B cell (primary cell): Measurements from ENCODE around the gene SCRT2. TPM values are rescaled to one million over a fixed set of nuclear protein-coding genes. Genes with fewer than 3 reads are reported as not detected.

Experiments used
- ATAC-seq: fragments of 200-7000 bp; cut with Tn5 transposase; one replicate; pipeline ENCODE4 v1.10.0; 2021; ENCODE audit warnings: low read depth, mild to moderate bottlenecking, moderate number of reproducible peaks, moderate library complexity
- CTCF ChIA-PET: fragments of 350-600 bp; sonication (Branson Sonifier 250); formaldehyde crosslinking; loops from one replicate; lab custom pipeline; 2021; ENCODE audit warnings: antibody characterized with exemption, inconsistent platforms; lab: Charles Lee
- POLR2A ChIA-PET: fragments of 350-600 bp; sonication (Branson Sonifier 250); formaldehyde crosslinking; loops from one replicate; lab custom pipeline; 2021; ENCODE audit warnings: antibody characterized with exemption; lab: Charles Lee
- DNase-seq: peaks from one replicate; pipeline ENCODE4 v3.0.0; 2013
- H2AFZ ChIP-seq: 2 replicates; pipeline ENCODE4 v1.6.1; 2012; ENCODE audit warnings: mild to moderate bottlenecking, low read depth, low read length; ENCODE audit not compliant: insufficient read depth, poor library complexity, severe bottlenecking
- H3K27ac ChIP-seq, 2 donors: 1 replicate in 1 of 2; 2 replicates in 1 of 2; pipeline ENCODE4 v1.5.1; 2012 to 2013; ENCODE audit warnings: low read length in 2 of 2, mild to moderate bottlenecking in 2 of 2, moderate library complexity in 1 of 2
- H3K27me3 ChIP-seq, 4 experiments: fragments of 200-600 bp in 1 of 4; sonication (generic) in 1 of 4; replicated peaks in 1 of 4; 1 replicate in 2 of 4; 2 replicates in 2 of 4; pipeline versions ENCODE4 v1.6.1 to v1.7.0; 2013 to 2016; ENCODE audit warnings: low read length in 3 of 4, mild to moderate bottlenecking in 2 of 4, mixed read lengths in 1 of 4, moderate library complexity in 1 of 4; ENCODE audit not compliant: insufficient read depth in 4 of 4, control insufficient read depth in 3 of 4; ENCODE audit errors: control extremely low read depth in 1 of 4
- H3K36me3 ChIP-seq, 2 experiments: replicated peaks in 1 of 2; 1 replicate in 1 of 2; 2 replicates in 1 of 2; pipeline versions ENCODE4 v1.6.1 to v1.7.1; 2013; ENCODE audit warnings: low read length in 1 of 2; ENCODE audit not compliant: insufficient read depth in 2 of 2, control insufficient read depth in 1 of 2; ENCODE audit errors: control extremely low read depth in 1 of 2, extremely low read depth in 1 of 2
- H3K4me1 ChIP-seq, 2 donors: fragments of 200-600 bp in 1 of 2; sonication (generic) in 1 of 2; 1 replicate in 1 of 2; 2 replicates in 1 of 2; pipeline versions ENCODE4 v1.5.1 to v1.6.1; 2013 to 2017; ENCODE audit warnings: low read length in 2 of 2; ENCODE audit not compliant: control insufficient read depth in 2 of 2, insufficient read depth in 2 of 2
- H3K4me2 ChIP-seq: replicated peaks from 2 replicates; pipeline ENCODE3; 2012; ENCODE audit warnings: mild to moderate bottlenecking, low read depth, low read length; ENCODE audit not compliant: poor library complexity, severe bottlenecking
- H3K4me3 ChIP-seq, 5 experiments: fragments of 200-600 bp in 1 of 5; sonication (generic) in 1 of 5; 1 replicate in 3 of 5; 2 replicates in 2 of 5; pipeline versions ENCODE4 v1.5.1 to v1.7.0; 2011 to 2016; ENCODE audit warnings: low read length in 4 of 5, mild to moderate bottlenecking in 4 of 5, low read depth in 2 of 5, control low read depth in 1 of 5, moderate library complexity in 1 of 5; ENCODE audit not compliant: insufficient read depth in 1 of 5; ENCODE audit errors: control extremely low read depth in 1 of 5, extremely low read depth in 1 of 5
- H3K79me2 ChIP-seq: fragments of 200-600 bp; sonication (generic); one replicate; pipeline ENCODE4 v1.6.0; 2016; ENCODE audit warnings: low read length; ENCODE audit not compliant: control insufficient read depth, insufficient read depth
- H3K9ac ChIP-seq: fragments of 200-600 bp; sonication (generic); 2 replicates; pipeline ENCODE4 v1.6.1; 2017; ENCODE audit warnings: mild to moderate bottlenecking, low read length, moderate library complexity
- H3K9me3 ChIP-seq, 3 donors: one replicate each; pipeline versions ENCODE4 v1.6.1 to v1.7.1; 2013; ENCODE audit warnings: low read length in 2 of 3; ENCODE audit not compliant: control insufficient read depth in 2 of 3, insufficient read depth in 1 of 3; ENCODE audit errors: control extremely low read depth in 1 of 3
- H4K20me1 ChIP-seq: 2 replicates; pipeline ENCODE4 v1.6.0; 2012; ENCODE audit warnings: mild to moderate bottlenecking, low read length; ENCODE audit not compliant: insufficient read depth, control insufficient read depth, poor library complexity, severe bottlenecking
- H3K27ac Mint-ChIP-seq: one replicate; pipeline ENCODE4 v1.8.0; 2021; ENCODE audit warnings: mixed read lengths
- H3K27me3 Mint-ChIP-seq: one replicate; pipeline ENCODE4 v1.8.0; 2021; ENCODE audit warnings: mixed read lengths
- H3K4me1 Mint-ChIP-seq: one replicate; pipeline ENCODE4 v1.8.0; 2021; ENCODE audit warnings: mixed read lengths
- H3K4me3 Mint-ChIP-seq: one replicate; pipeline ENCODE4 v1.8.0; 2021; ENCODE audit warnings: mixed read lengths
- H3K9me3 Mint-ChIP-seq: one replicate; pipeline ENCODE4 v1.8.0; 2022; ENCODE audit warnings: mixed read lengths; ENCODE audit not compliant: insufficient read depth
- CTCF ChIP-seq: fragments of 200-600 bp; IDR thresholded peaks from one replicate; pipeline ENCODE4 v1.8.0; 2022; ENCODE audit warnings: antibody characterized with exemption, mild to moderate bottlenecking
- EZH2 ChIP-seq: IDR thresholded peaks from 2 replicates; pipeline ENCODE4 v1.6.1; 2012; ENCODE audit warnings: borderline replicate concordance, low read depth, mild to moderate bottlenecking, moderate library complexity, low read length; ENCODE audit not compliant: insufficient read depth, poor library complexity, severe bottlenecking
- WGBS: methylation state at CpG from one replicate; pipeline ENCODE4 v1.1.5; 2013; ENCODE audit warnings: missing lambda C conversion rate; ENCODE audit not compliant: insufficient coverage; 5-methylcytosine and 5-hydroxymethylcytosine counted together
- intact Hi-C: fragments of 100-400 bp; cut with micrococcal nuclease; formaldehyde crosslinking; loops from one replicate; pipeline ENCODE4 v1.10.0; 2022
- polyA plus RNA-seq: library from polyadenylated mRNA; depleted of rRNA; stranded (reverse); fragments of >200 nt; gene quantifications from 2 replicates; pipeline ENCODE4 v1.2.3, GENCODE V29; 2012
- total RNA-seq, 2 donors: library from RNA; stranded (reverse); fragments of 120-200 nt in 1 of 2; gene quantifications; 1 replicate in 1 of 2; 2 replicates in 1 of 2; pipeline versions ENCODE4 v1.2.3 to v1.2.4, GENCODE V29; 2013 to 2022

SCRT2 gene
- total and polyA plus RNA-seq, 2 donors (not counting 1 experiment from before 2014, with no cell fraction given): not detected

- Histone ChIP-seq H3K9ac (no peak overlapping the region), H4K20me1 (no peaks in the 10 kb centered on the region), H3K9me3 (peaks cover 0 to 9% (median 5%) of the 10 kb centered on the region in 3 donors), H3K4me1 (no peaks in the 10 kb centered on the region), H3K27me3 (peaks cover 0 to 14% (median 3%) of the 10 kb centered on the region in 4 experiments), H3K27ac (no peak overlapping the region), H2AFZ (no peak overlapping the region), H3K79me2 (no peaks in the 10 kb centered on the region), H3K4me3 (no peak overlapping the region), H3K36me3 (no peaks in the 10 kb centered on the region), H3K4me2 (no peak overlapping the region)
- POLR2A ChIA-PET: no interaction called here
- DNase-seq (no peak), ATAC-seq (no peak)
- CTCF ChIA-PET: no interaction called here
- TF ChIP-seq CTCF (no peak), EZH2 (no peak)
- intact Hi-C loops: no loop called here
- Mint-ChIP-seq H3K27ac (no peak overlapping the region), H3K4me1 (no peaks in the 10 kb centered on the region), H3K4me3 (no peak overlapping the region), H3K9me3 (peaks cover 4% of the 10 kb centered on the region), H3K27me3 (peaks cover 46% of the 10 kb centered on the region)
- WGBS: 74% methylated on average over 6 of the region's 7 CpGs
These were observed 53.4 kb downstream of the SCRT2 start for GRCh38 chr20:622161-622560.

GRCh38 chr20:621125-621756 lies 54.4 kb downstream of the SCRT2 start:
- intact Hi-C loops: no loop called here
- TF ChIP-seq EZH2: no peak
- TF ChIP-seq CTCF: no peak
- H3K27ac ChIP-seq: no peak overlapping the region
- ATAC-seq (no peak), DNase-seq (no peak)
- no peaks in the 10 kb centered on the region for H3K79me2 ChIP-seq
- H3K4me2 ChIP-seq: no peak overlapping the region
- WGBS: 79% methylated on average over 4 of the region's 5 CpGs
- no peak overlapping the region for H3K4me3 Mint-ChIP-seq
- no peaks in the 10 kb centered on the region for H3K36me3 ChIP-seq
- H3K4me3 ChIP-seq: no peak overlapping the region
- CTCF ChIA-PET: no interaction called here
- peaks cover 0 to 9% (median 5%) of the 10 kb centered on the region in 3 donors for H3K9me3 ChIP-seq
- no peak overlapping the region for H3K27ac Mint-ChIP-seq
- H4K20me1 ChIP-seq: no peaks in the 10 kb centered on the region
- H3K9me3 Mint-ChIP-seq: peaks cover 4% of the 10 kb centered on the region
- H3K4me1 ChIP-seq: no peaks in the 10 kb centered on the region
- peaks cover 0 to 14% (median 3%) of the 10 kb centered on the region in 4 experiments for H3K27me3 ChIP-seq
- H3K9ac ChIP-seq: no peak overlapping the region
- H2AFZ ChIP-seq: no peak overlapping the region
- no peaks in the 10 kb centered on the region for H3K4me1 Mint-ChIP-seq
- POLR2A ChIA-PET: no interaction called here
- peaks cover 51% of the 10 kb centered on the region for H3K27me3 Mint-ChIP-seq
